GM23338 (cell line): ENCODE data around the gene STAM2. TPM values are rescaled to one million over a fixed set of nuclear protein-coding genes. Genes with fewer than 3 reads are reported as not detected.

Experiments
- ATAC-seq: fragments of 200-7000 bp; cut with Tn5 transposase; 3 replicates; pipeline ENCODE4 v1.9.1; 2020
- DNase-seq: peaks from one replicate; pipeline ENCODE4 v3.0.0-alpha.2; 2015; ENCODE audit warnings: low spot score
- H2AFZ ChIP-seq: fragments of 200-600 bp; sonication (generic); 2 replicates; pipeline ENCODE4 v1.8.0; 2016; ENCODE audit warnings: antibody characterized with exemption, mild to moderate bottlenecking, moderate library complexity
- H3F3A ChIP-seq: fragments of 200-600 bp; sonication (generic); replicated peaks from 2 replicates; pipeline ENCODE4 v1.8.0; 2017; ENCODE audit warnings: antibody characterized with exemption, mixed run types, low read depth
- H3K27ac ChIP-seq: fragments of 200-600 bp; sonication (generic); 2 replicates; pipeline ENCODE4 v1.6.1; 2016; ENCODE audit warnings: low read depth
- H3K27me3 ChIP-seq: fragments of 200-600 bp; sonication (generic); 2 replicates; pipeline ENCODE4 v1.8.0; 2016; ENCODE audit warnings: mild to moderate bottlenecking, mixed run types, moderate library complexity; ENCODE audit not compliant: insufficient read depth
- H3K36me3 ChIP-seq: fragments of 200-600 bp; sonication (generic); 2 replicates; pipeline ENCODE4 v1.8.0; 2016; ENCODE audit warnings: mild to moderate bottlenecking; ENCODE audit not compliant: insufficient read depth
- H3K4me1 ChIP-seq: fragments of 200-600 bp; sonication (generic); 2 replicates; pipeline ENCODE4 v1.8.0; 2016; ENCODE audit warnings: mild to moderate bottlenecking, moderate library complexity; ENCODE audit not compliant: insufficient read depth
- H3K4me2 ChIP-seq: fragments of 200-600 bp; sonication (generic); 2 replicates; pipeline ENCODE4 v1.7.1; 2017; ENCODE audit warnings: mixed run types
- H3K4me3 ChIP-seq: fragments of 200-600 bp; sonication (generic); 2 replicates; pipeline ENCODE4 v1.6.1; 2016; ENCODE audit warnings: mixed run types
- H3K79me2 ChIP-seq: fragments of 200-600 bp; sonication (generic); replicated peaks from 2 replicates; pipeline ENCODE4 v1.8.0; 2017; ENCODE audit warnings: mild to moderate bottlenecking; ENCODE audit not compliant: insufficient read depth
- H3K9me2 ChIP-seq: fragments of 200-600 bp; sonication (generic); 2 replicates; pipeline ENCODE4 v1.8.0; 2017; ENCODE audit not compliant: insufficient read depth
- H4K20me1 ChIP-seq: fragments of 200-600 bp; sonication (generic); replicated peaks from 2 replicates; pipeline ENCODE4 v1.8.0; 2017; ENCODE audit warnings: mild to moderate bottlenecking; ENCODE audit not compliant: insufficient read depth
- H3K27ac Mint-ChIP-seq: 2 replicates; pipeline ENCODE4 v1.8.0; 2020; ENCODE audit warnings: inconsistent platforms, mild to moderate bottlenecking, moderate library complexity, mixed read lengths
- H3K27me3 Mint-ChIP-seq: 3 replicates; pipeline ENCODE4 v1.8.0; 2022; ENCODE audit warnings: low read depth, mild to moderate bottlenecking, moderate library complexity, mixed read lengths, inconsistent platforms; ENCODE audit not compliant: insufficient read depth, poor library complexity
- H3K36me3 Mint-ChIP-seq: 3 replicates; pipeline ENCODE4 v1.8.0; 2021; ENCODE audit warnings: low read depth, mild to moderate bottlenecking, inconsistent platforms, moderate library complexity, mixed read lengths
- H3K4me1 Mint-ChIP-seq: 3 replicates; pipeline ENCODE4 v1.8.0; 2020; ENCODE audit warnings: mild to moderate bottlenecking, inconsistent platforms, mixed read lengths
- H3K4me3 Mint-ChIP-seq: 3 replicates; pipeline ENCODE4 v1.8.0; 2021; ENCODE audit warnings: moderate library complexity, mild to moderate bottlenecking, inconsistent platforms, mixed read lengths
- H3K9me3 Mint-ChIP-seq: 3 replicates; pipeline ENCODE4 v1.8.0; 2020; ENCODE audit warnings: moderate library complexity, mild to moderate bottlenecking, inconsistent platforms, mixed read lengths
- CREB1 ChIP-seq: fragments of 250-450 bp; sonication (Bioruptor Pico); IDR thresholded peaks from 2 replicates; pipeline ENCODE4 v1.5.0; 2020; ENCODE audit warnings: low read depth, mild to moderate bottlenecking, moderate library complexity
- EZH2 ChIP-seq: fragments of 200-600 bp; sonication (generic); IDR thresholded peaks from one replicate; pipeline ENCODE4 v1.8.0; 2017; ENCODE audit warnings: antibody characterized with exemption, mild to moderate bottlenecking, low read depth; ENCODE audit not compliant: unreplicated experiment
- EZH2phosphoT487 ChIP-seq: fragments of 200-600 bp; sonication (generic); IDR thresholded peaks from one replicate; pipeline ENCODE4 v1.8.1; 2018; ENCODE audit warnings: antibody characterized with exemption; ENCODE audit not compliant: unreplicated experiment
- JUNB ChIP-seq: IDR thresholded peaks from one replicate; pipeline ENCODE4 v1.6.1; 2016; ENCODE audit warnings: antibody characterized with exemption; ENCODE audit not compliant: unreplicated experiment
- NANOG ChIP-seq: IDR thresholded peaks from 2 replicates; pipeline ENCODE4 v1.6.1; 2016; ENCODE audit warnings: antibody characterized with exemption, borderline replicate concordance
- POLR2AphosphoS5 ChIP-seq: IDR thresholded peaks from 2 replicates; pipeline ENCODE4 v1.6.1; 2016; ENCODE audit warnings: antibody characterized with exemption, low read depth
- STAT1 ChIP-seq: IDR thresholded peaks from one replicate; pipeline ENCODE4 v1.6.1; 2016; ENCODE audit warnings: antibody characterized with exemption; ENCODE audit not compliant: unreplicated experiment
- ZNF114 ChIP-seq: fragments of 250-450 bp; sonication (Bioruptor Pico); IDR thresholded peaks from 2 replicates; pipeline ENCODE4 v1.5.0; 2020; ENCODE audit warnings: mild to moderate bottlenecking, moderate library complexity
- polyA plus RNA-seq: library from polyadenylated mRNA; unstranded; fragments of >200 nt; fragmentation: Nextera tagmentation; extraction: Ambion mirVana; gene quantifications from 2 replicates; pipeline ENCODE4 v1.2.1, GENCODE V29; 2016
- total RNA-seq: library from RNA; depleted of rRNA; stranded (reverse); fragments of >200 nt; shearing (Covaris generic); gene quantifications from 2 replicates; pipeline ENCODE4 v1.2.3, GENCODE V29; 2014
- TF ChIP-seq, protein P1 (sequence below): IDR thresholded peaks from one replicate; pipeline ENCODE4 v1.6.1; 2018; ENCODE audit warnings: antibody characterized with exemption; ENCODE audit not compliant: unreplicated experiment
- TF ChIP-seq, protein P2 (sequence below): fragments of 250-450 bp; sonication (Bioruptor Pico); IDR thresholded peaks from 2 replicates; pipeline ENCODE4 v1.5.0; 2020; ENCODE audit warnings: mild to moderate bottlenecking, moderate library complexity
- TF ChIP-seq, protein P3 (sequence below): IDR thresholded peaks from 2 replicates; pipeline ENCODE4 v1.6.1; 2016; ENCODE audit warnings: antibody characterized with exemption
- TF ChIP-seq, protein P4 (sequence below), 2 experiments: fragments of 200-600 bp in 1 of 2; sonication (generic) in 1 of 2; conservative IDR thresholded peaks; 2 replicates each; pipeline versions ENCODE4 v1.5.1 to v1.6.1; 2016 to 2017; ENCODE audit warnings: antibody characterized with exemption in 2 of 2, low read depth in 2 of 2, mild to moderate bottlenecking in 2 of 2, moderate library complexity in 1 of 2

The STAM2 gene
- total and polyA plus RNA-seq, 2 experiments from 2014 or later: 4.6 to 18.2 TPM

DNA sequence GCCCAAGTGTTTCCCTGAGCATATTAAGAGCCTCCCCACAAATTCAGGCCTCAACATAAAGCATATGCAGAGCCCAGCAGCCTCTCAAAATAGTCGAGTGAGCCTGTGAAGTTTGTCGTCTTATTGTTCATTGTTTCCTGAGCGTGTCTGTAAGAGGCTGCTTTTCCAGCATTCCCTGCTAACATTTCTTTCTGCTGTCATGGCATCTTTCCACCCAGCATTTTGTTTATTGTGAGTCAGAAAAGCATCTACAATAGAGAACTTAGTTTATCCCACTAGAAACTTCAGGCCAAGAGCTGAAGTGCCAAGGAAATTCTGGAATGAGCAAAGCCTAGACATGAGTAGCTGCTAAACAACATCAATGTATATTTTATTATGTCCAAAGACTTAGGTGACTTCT lies 46.3 kb upstream of the STAM2 start (continued):
- TF ChIP-seq, protein P1, sequence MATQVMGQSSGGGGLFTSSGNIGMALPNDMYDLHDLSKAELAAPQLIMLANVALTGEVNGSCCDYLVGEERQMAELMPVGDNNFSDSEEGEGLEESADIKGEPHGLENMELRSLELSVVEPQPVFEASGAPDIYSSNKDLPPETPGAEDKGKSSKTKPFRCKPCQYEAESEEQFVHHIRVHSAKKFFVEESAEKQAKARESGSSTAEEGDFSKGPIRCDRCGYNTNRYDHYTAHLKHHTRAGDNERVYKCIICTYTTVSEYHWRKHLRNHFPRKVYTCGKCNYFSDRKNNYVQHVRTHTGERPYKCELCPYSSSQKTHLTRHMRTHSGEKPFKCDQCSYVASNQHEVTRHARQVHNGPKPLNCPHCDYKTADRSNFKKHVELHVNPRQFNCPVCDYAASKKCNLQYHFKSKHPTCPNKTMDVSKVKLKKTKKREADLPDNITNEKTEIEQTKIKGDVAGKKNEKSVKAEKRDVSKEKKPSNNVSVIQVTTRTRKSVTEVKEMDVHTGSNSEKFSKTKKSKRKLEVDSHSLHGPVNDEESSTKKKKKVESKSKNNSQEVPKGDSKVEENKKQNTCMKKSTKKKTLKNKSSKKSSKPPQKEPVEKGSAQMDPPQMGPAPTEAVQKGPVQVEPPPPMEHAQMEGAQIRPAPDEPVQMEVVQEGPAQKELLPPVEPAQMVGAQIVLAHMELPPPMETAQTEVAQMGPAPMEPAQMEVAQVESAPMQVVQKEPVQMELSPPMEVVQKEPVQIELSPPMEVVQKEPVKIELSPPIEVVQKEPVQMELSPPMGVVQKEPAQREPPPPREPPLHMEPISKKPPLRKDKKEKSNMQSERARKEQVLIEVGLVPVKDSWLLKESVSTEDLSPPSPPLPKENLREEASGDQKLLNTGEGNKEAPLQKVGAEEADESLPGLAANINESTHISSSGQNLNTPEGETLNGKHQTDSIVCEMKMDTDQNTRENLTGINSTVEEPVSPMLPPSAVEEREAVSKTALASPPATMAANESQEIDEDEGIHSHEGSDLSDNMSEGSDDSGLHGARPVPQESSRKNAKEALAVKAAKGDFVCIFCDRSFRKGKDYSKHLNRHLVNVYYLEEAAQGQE: no peak
- no peak for TF ChIP-seq NANOG
- no peak for TF ChIP-seq EZH2phosphoT487
- TF ChIP-seq POLR2AphosphoS5: no peak
- no peak for TF ChIP-seq EZH2

DNA sequence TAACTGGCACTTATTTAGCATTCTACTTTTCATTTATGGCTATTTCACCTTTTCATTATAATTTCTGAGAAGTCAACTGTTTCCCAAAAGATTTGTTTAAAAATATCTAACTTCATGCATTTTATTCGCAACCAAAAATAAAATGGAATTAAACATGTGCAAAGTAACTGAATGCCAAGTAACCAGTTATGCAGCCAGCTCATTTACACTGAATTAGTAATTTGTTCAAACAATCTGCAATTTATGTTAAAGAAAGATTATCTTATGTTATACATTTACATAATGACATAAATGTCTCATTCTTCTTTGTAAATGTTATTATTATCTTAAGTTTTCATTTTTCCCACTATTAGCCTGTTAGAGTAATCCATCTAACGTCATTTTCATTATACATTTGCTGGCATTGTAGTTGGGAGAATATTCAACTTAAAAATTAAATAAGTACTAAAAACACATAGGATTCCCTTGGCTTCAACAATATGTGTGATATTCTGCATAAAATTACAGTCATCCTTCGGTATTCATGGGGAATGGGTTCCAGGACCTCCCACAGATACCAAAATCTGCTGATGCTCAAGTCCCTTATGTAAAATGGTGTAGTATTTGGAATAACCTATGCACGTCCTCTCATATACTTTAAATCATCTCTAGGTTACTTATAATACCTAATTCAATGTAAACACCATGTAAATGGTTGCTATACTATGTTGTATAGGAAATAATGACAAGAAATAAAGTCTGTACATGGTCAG lies 43.7 kb upstream of the STAM2 start:
- no peak overlapping the region for H3K4me3 Mint-ChIP-seq
- no peaks in the 10 kb centered on the region for H4K20me1 ChIP-seq
- DNase-seq: no peak
- ATAC-seq: no peak
- H3K27me3 Mint-ChIP-seq: no peaks in the 10 kb centered on the region
- no peaks in the 10 kb centered on the region for H3K9me2 ChIP-seq
- H3K27ac ChIP-seq: no peak overlapping the region
- H3K4me3 ChIP-seq: no peak overlapping the region
- H3F3A ChIP-seq: no peaks in the 10 kb centered on the region
- no peaks in the 10 kb centered on the region for H3K4me1 Mint-ChIP-seq
- H3K4me1 ChIP-seq: no peaks in the 10 kb centered on the region
- H3K79me2 ChIP-seq: no peaks in the 10 kb centered on the region
- H3K27ac Mint-ChIP-seq: no peak overlapping the region
- H3K27me3 ChIP-seq: no peaks in the 10 kb centered on the region
- no peaks in the 10 kb centered on the region for H3K36me3 Mint-ChIP-seq
- H3K4me2 ChIP-seq: no peak overlapping the region
- no peaks in the 10 kb centered on the region; the same call in 2 of the 3 replicates for H3K9me3 Mint-ChIP-seq
- H3K36me3 ChIP-seq: no peaks in the 10 kb centered on the region
- no peak overlapping the region for H2AFZ ChIP-seq
- TF ChIP-seq EZH2 (no peak), STAT1 (no peak), ZNF114 (CRISPR knock-in tag) (no peak), JUNB (no peak), CREB1 (CRISPR knock-in tag) (no peak), POLR2AphosphoS5 (no peak), EZH2phosphoT487 (no peak)
- TF ChIP-seq, protein P2, sequence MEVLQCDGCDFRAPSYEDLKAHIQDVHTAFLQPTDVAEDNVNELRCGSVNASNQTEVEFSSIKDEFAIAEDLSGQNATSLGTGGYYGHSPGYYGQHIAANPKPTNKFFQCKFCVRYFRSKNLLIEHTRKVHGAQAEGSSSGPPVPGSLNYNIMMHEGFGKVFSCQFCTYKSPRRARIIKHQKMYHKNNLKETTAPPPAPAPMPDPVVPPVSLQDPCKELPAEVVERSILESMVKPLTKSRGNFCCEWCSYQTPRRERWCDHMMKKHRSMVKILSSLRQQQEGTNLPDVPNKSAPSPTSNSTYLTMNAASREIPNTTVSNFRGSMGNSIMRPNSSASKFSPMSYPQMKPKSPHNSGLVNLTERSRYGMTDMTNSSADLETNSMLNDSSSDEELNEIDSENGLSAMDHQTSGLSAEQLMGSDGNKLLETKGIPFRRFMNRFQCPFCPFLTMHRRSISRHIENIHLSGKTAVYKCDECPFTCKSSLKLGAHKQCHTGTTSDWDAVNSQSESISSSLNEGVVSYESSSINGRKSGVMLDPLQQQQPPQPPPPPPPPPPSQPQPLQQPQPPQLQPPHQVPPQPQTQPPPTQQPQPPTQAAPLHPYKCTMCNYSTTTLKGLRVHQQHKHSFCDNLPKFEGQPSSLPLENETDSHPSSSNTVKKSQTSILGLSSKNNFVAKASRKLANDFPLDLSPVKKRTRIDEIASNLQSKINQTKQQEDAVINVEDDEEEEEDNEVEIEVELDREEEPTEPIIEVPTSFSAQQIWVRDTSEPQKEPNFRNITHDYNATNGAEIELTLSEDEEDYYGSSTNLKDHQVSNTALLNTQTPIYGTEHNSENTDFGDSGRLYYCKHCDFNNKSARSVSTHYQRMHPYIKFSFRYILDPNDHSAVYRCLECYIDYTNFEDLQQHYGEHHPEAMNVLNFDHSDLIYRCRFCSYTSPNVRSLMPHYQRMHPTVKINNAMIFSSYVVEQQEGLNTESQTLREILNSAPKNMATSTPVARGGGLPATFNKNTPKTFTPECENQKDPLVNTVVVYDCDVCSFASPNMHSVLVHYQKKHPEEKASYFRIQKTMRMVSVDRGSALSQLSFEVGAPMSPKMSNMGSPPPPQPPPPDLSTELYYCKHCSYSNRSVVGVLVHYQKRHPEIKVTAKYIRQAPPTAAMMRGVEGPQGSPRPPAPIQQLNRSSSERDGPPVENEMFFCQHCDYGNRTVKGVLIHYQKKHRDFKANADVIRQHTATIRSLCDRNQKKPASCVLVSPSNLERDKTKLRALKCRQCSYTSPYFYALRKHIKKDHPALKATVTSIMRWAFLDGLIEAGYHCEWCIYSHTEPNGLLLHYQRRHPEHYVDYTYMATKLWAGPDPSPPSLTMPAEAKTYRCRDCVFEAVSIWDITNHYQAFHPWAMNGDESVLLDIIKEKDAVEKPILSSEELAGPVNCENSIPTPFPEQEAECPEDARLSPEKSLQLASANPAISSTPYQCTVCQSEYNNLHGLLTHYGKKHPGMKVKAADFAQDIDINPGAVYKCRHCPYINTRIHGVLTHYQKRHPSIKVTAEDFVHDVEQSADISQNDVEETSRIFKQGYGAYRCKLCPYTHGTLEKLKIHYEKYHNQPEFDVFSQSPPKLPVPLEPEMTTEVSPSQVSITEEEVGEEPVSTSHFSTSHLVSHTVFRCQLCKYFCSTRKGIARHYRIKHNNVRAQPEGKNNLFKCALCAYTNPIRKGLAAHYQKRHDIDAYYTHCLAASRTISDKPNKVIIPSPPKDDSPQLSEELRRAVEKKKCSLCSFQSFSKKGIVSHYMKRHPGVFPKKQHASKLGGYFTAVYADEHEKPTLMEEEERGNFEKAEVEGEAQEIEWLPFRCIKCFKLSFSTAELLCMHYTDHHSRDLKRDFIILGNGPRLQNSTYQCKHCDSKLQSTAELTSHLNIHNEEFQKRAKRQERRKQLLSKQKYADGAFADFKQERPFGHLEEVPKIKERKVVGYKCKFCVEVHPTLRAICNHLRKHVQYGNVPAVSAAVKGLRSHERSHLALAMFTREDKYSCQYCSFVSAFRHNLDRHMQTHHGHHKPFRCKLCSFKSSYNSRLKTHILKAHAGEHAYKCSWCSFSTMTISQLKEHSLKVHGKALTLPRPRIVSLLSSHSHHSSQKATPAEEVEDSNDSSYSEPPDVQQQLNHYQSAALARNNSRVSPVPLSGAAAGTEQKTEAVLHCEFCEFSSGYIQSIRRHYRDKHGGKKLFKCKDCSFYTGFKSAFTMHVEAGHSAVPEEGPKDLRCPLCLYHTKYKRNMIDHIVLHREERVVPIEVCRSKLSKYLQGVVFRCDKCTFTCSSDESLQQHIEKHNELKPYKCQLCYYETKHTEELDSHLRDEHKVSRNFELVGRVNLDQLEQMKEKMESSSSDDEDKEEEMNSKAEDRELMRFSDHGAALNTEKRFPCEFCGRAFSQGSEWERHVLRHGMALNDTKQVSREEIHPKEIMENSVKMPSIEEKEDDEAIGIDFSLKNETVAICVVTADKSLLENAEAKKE (CRISPR knock-in tag): no peak
- TF ChIP-seq, protein P3, sequence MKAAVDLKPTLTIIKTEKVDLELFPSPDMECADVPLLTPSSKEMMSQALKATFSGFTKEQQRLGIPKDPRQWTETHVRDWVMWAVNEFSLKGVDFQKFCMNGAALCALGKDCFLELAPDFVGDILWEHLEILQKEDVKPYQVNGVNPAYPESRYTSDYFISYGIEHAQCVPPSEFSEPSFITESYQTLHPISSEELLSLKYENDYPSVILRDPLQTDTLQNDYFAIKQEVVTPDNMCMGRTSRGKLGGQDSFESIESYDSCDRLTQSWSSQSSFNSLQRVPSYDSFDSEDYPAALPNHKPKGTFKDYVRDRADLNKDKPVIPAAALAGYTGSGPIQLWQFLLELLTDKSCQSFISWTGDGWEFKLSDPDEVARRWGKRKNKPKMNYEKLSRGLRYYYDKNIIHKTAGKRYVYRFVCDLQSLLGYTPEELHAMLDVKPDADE: no peak
- TF ChIP-seq, protein P4, sequence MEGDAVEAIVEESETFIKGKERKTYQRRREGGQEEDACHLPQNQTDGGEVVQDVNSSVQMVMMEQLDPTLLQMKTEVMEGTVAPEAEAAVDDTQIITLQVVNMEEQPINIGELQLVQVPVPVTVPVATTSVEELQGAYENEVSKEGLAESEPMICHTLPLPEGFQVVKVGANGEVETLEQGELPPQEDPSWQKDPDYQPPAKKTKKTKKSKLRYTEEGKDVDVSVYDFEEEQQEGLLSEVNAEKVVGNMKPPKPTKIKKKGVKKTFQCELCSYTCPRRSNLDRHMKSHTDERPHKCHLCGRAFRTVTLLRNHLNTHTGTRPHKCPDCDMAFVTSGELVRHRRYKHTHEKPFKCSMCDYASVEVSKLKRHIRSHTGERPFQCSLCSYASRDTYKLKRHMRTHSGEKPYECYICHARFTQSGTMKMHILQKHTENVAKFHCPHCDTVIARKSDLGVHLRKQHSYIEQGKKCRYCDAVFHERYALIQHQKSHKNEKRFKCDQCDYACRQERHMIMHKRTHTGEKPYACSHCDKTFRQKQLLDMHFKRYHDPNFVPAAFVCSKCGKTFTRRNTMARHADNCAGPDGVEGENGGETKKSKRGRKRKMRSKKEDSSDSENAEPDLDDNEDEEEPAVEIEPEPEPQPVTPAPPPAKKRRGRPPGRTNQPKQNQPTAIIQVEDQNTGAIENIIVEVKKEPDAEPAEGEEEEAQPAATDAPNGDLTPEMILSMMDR (conservative IDR thresholded peaks at IDR 0.05; ENCODE audit: low read depth in 2 of 2): no peak
